NOMO-1 (cell line): ENCODE data around the gene PLD1.
"Not testable (repeated sequence)": the region's sequence is repeated elsewhere in the genome, so short reads cannot be mapped to it uniquely, and the experiment has no call there.

Experiments used
- DNase-seq, 2 experiments: peaks; one replicate each; lab custom pipeline; 2025; ENCODE audit not compliant: unreplicated experiment in 2 of 2; lab: John Stamatoyannopoulos, UW

PLD1 gene

DNA sequence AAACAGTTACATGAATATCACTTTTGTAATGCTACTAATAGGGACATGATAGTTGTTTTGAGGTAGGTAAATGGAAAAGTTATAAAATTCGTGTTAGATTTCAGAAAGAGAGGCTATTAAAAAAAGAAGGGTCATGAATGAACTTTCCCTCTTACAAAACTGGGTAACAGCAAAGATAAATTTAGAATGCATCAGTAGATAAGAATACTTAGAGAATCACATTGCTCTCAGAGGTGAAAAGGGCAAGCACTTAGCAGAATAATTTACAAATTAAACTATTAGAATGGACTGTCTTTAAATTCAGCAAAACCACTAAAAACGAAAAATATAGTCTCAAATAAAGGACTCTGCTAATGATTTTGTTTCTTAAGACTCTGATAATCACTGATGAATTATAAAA lies 167.2 kb downstream of the PLD1 start:
- DNase-seq = no peak

DNA sequence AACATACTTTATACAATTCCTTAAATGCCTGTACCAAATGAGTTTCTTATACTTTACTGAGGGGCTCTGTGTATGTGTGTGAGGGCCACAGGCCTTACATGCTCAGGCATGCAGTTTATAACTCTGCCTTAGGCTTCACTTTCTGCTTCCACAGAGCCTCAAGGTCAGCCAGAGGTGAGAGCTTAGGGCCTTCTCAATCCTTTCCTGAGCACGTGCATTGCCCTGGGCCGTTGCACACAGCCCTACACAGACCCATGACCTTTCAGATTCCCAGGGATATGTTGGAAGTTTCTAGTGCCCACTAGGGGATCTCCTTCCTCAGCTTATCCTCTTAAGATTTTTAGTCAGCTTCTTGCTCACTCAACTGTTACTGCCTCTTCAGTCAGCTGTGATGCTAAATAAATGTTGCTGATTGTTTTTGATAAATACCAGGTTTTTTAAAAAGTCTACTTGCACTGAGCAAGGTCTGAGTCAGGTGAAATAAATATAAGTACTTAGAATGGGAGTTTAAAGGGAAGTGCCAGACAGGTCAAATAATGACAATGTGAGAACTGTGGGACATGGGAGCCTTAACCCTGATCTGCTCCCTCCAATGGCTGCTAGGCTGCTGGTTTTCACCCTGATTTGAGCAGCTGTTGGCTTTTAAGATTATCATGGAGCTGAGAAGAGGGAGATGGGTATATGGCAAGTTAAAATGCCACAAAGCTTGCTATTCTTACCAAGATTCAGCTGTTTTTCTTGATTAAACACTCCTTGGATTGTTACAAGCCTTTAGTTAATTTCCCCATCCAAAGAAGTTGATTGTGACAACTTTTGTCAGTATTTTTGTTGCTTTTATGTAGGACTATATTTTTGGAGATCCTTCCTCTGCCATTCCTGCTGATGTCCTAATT lies 169.5 kb downstream of the PLD1 start:
- no peak for DNase-seq

DNA sequence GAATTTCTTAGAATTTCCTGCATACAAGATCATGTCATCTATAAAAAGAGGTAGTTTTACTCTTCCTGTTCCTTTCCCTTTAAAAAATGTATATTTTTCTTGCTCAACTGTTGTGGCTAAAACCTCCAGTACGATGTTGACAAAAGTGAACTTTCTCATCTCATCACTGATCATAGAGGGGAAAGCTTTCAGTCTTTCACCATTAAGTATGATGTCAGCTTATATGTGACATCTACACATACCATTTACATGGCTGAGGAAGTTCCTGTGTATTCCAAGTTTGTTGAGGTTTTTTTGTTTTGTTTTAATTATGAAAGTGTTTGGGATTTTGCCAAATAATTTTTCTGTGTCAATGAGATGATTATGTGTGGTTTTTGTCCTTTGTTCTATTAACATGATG lies 173.6 kb downstream of the PLD1 start:
- no peak for DNase-seq

DNA sequence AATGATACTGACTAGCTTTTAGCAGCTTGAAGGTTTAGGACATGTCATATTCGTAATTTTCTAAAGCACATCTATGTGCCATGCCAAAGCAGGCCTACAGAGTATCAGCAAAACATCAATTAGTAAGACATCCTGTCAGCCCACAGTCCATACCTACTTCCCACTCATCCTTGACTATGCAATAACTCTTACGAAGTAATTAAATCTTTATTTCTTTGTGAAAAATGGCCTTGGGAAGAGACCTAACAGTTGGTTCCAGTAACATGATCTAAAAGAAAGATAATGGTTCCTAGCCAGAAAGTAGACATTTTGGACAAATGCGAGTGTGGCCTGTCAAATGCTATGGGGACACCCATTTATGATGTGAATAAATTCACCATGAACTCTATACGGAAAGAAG lies 177.5 kb downstream of the PLD1 start:
- DNase-seq = no peak

DNA sequence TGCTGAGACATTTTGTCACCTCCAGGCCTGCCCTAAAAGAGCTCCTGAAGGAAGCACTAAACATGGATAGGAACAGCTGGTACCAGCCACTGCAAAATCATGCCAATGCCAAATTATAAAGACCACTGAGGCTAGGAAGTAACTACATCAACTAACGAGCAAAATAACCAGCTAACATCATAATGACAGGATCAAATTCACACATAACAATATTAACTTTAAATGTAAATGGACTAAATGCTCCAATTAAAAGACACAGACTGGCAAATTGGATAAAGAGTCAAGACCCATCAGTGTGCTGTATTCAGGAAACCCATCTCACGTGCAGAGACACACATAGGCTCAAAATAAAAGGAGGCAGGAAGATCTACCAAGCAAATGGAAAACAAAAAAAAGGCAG lies 183.5 kb downstream of the PLD1 start:
- DNase-seq = not testable (repeated sequence)

DNA sequence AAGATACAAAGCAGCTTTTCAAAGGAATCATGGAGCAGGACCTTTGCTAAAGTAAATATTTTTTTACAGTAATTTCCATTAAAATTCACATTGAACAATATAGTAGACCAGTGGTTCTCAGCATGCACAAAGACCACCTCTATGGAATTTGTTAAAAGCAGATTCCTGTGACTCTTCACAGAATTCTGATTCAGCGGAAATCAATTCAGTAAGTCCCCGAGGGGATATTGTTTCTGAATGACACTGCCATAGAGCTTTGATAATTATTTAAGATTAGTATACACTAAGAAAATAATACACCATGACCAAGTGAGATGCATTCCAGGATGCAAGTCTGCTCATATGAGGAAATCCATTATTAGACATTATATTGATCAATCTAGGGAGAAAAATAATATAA lies 188.2 kb downstream of the PLD1 start:
- DNase-seq = no peak

DNA sequence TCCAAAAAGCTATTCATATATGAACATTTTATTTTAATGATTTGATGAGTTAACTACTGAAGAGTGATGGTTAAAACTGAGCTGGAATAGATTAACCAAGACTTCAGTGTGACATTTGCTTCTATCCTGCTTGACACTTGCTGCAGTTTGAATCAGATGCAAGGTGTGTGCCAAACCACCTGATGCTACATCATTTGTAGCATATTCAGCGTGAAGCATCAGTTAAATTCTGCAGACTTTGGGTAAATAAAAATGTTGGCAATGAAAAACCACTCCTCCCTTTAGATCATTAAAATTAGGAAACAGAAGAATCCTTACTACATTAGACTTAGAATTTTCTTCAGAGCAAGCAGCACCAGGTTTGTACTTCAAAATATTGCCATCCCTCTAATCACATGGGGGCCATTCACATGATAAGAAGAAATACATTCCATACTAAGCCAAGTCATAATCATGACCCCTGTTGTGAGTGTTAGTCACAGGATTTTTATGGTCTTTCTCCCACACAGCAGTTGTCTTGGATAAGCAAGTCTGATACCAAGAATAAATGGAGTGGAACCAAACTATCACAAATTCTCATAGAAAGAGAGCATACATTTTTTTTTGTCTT lies 189.4 kb downstream of the PLD1 start:
- no peak for DNase-seq

DNA sequence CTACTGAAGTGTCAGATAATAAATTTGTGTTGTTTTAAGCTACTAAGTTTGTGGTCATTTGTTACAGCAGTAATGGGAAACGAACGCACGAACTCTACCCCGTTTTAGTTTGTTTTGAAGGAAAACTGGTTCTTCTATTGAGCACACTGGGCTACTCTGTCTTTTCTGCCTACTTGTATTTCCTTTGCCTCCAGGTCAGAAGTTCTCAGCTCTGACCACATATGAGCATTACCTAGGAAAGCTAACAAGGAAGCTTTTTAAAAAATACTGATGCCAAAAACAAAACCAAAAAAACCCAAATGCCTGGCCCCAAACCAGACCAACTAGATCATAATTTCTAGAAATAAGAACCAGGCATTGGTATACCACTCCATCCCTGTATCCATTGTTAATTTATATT lies 193.5 kb downstream of the PLD1 start:
- DNase-seq = no peak

DNA sequence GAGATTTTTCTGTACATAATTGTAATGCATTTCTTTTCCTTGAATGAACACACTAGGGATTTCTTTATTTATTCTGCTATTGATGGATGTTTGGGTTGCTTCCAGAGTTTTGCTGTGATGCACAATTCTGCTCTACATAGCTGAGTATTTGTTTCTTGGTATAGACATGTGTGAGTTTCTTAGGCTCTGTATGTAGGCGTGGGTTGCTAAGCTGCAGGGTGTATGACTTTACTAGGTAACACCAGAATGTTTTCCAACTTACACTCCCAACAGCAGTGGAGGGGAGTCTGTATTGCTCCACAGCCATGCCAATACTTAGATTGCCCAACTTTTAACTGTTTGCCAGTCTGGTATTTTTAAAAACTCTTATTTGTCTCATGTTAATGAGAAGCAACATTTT lies 194.6 kb downstream of the PLD1 start:
- DNase-seq = no peak

DNA sequence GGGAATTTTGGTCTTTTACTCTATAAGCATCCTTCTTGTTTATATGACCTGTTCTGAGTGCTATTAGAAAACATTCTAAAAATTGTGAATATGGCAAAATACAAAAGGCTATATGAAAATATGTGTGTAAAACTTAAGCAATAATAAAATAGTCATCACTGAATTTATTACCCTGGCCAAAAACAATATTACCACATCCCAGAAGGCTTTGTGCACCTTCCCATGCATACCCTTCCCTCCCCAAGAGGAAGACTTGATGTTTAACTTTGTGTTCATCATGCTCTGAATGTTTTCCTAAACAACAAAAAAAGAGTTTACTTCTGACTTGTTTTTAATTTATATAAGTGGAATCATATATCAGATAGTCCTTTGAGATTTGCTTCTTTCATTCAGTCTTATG lies 195.0 kb downstream of the PLD1 start:
- no peak for DNase-seq

DNA sequence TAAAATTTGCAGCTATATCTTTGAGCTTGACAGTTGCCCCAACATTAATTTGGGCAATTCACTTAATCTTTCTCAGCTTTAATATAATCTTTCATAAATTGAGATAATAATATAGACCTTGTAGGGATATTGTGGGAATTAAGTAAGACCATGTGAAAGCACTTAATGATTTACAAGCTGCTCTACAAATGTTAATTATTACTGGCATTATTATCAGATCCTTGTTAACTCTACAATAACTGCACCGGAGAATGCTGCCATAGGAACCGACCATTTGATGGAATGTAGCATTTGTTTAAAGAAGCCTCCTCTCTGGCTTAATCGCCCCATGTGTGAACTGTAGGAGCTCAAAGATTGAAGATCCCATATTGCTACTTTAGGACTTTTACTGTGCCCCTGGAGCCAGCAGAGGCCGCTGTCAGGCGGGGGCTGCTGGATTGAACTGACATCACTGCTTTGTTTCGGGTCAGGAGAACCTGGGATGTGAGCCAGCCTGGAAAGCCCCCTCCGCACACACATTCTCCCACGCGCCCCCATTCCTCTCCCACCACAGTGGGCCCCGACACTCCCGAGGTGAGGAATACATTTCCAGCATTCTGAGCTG lies 195.9 kb downstream of the PLD1 start:
- DNase-seq = no peak

DNA sequence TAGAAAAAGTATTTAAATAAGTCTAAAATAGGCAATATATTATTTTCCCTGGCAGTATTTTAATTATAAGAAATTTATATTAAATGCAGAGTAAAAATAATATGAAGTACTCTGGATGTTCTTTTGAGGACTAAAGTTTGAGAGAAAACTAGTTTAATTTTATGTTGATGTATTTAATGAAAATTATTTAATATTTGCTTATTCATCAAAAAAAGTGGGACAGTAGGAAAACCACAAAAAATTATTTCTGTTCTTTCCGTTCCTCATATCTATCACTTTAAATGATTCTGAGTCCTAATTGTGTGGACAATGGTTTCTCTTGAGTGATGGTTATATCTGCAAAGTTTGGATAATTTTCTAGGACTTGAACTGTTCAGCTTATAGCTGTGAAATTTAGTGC lies 202.8 kb downstream of the PLD1 start:
- no peak for DNase-seq

DNA sequence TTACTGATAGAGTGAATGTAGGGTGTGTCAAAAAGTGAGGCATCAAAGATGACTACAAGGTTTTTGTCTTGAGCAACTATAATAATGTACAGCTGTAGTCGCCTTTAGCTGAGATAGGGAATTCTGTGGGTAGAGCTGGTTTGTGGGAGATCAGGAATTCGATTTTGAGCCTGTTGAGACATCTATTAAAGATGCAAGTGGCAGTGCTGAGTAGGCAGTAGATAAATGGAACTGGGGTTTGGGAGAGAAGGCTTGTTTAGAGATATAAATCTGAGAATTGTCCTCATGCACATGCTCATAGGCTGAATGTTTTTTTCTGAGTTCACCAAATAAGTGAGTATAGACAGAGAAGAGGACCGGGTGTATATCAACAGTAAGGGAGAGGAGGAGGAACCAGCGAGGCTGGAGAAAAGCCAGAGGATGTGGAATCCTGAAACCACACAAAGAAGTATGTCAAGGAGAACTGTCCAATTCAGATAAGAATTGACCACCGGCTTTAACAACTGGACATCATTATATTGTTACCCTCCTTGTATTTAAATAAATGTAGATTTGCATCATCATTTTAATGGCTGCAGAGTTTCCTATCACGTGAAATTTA lies 204.0 kb downstream of the PLD1 start:
- DNase-seq = no peak

DNA sequence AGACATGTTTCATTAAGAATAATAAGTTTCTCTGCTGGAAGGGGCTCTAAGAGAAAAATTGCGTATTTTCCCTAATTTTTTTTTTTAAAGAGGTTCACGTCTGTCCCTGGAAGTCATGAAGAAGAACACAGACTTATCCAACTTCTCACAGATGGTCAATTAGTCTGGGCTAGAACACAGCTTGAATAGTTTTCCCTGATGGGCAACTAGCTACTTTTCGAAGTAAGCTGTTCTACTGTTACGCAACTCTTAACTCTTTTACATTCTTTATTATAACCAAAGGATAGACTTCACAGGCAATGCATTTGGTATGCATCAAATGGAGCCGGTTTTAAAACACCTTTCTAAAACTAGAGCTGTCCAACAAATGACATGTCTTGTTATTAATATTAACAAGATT lies 205.9 kb downstream of the PLD1 start:
- DNase-seq = no peak

DNA sequence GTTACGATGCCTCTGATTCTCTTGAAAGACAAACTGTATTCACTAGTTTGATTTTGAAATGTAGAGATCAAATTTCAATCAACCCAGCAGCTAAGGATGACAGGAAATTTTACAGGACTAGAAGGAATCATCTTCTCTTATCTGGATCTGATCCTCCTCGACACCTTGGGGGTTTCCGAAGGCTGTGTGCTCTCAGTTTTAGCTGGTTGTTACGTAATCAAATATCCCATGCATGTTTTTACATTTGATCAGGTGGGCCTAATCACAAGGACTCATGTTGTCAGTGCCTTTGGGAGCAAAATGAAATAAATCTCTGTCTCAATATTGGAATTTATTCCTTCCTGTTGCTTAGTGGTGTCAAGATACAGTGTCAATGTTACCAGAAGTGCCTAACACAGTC lies 208.2 kb downstream of the PLD1 start:
- DNase-seq = no peak

DNA sequence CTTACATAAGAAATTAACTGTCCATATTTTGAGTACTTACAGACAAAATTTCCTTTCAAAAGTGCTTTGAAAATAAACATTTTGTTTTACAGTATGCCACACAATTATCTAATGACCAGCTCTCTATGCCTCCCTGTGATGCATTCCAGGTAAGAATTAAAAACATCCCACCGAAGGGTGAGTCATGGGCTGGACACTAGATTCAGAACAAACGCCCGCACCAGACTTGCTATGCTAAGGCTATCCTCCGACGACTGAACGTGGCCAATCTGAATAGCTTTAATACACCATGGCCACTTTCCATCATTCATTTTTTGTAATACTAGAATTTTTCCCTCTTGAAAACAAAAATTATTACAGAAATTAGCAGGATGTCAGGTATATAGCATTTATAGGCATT lies 210.3 kb downstream of the PLD1 start:
- no peak for DNase-seq

DNA sequence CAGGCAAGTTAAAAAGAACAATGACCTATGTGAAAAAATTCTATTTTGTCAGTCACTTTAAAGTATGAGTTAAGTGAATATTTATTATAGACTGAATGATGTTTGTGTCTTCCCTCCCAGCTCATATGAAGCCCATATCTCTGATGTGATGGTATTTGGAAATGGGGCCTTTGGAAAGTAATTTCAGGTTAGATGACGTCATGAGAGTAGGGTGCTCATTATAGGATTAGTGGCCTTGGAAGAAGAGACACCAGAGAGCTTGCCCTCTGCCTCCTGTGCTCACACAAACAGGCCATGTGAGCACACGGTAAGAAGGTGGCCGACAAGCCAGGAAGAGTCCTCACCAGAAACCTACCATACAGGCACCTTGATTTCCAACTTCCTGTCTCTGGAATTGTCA lies 211.3 kb downstream of the PLD1 start:
- DNase-seq = no peak

DNA sequence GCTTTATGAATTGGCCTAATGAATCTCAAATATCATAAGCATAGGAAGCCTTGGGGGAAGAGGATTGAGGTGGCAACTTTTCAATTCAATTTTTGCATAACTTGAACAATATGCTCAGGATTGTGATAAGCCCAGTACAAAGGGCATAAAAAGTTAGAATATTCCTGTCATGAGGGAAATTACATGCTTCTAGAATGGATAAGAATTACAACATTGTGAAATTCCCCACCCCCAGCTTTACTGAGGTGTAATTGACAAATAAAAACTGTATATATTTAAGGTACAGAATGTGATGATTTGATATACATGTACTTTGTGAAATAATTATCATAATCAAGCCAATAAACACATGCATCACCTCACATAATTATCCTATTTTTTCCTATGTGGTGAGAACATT lies 217.5 kb downstream of the PLD1 start:
- no peak for DNase-seq

DNA sequence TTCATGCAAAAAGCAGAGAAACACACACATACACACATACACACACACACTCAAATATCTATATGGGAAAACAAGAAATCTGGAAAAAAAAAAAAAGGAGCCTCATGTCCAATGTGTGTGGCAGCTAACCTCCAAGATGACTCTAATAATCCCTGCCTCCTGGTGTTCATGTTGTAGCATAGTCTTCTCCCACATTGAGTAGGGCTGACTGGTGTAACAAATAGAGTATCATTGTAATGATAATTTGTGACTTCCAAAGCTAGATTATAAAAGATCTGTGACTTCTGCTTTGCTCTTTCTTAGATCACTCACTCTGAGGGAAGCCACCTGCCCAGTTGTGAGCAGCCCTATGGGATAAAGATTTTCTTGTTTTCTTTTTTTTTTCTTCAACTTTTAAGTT lies 219.2 kb downstream of the PLD1 start:
- no peak for DNase-seq

DNA sequence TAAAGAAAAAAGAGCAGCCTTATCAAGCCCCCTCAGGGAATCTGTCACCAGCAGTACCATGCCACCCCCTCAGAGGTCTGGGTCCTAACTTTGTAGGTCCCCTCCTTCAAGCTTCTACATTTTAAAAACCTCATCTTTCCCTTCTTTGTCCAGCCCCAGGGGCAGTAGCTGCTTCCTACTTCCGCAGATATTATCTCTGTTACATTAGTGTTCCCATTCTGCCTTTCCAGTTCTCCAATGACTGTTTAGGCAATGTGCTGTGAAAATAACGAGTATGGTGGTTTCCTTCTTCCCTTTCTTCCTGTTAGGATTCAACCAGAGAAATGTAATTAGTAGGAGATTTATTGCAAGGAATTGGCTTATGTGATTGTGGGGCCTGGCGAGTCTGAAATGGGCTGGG lies 224.0 kb downstream of the PLD1 start:
- no peak for DNase-seq

DNA sequence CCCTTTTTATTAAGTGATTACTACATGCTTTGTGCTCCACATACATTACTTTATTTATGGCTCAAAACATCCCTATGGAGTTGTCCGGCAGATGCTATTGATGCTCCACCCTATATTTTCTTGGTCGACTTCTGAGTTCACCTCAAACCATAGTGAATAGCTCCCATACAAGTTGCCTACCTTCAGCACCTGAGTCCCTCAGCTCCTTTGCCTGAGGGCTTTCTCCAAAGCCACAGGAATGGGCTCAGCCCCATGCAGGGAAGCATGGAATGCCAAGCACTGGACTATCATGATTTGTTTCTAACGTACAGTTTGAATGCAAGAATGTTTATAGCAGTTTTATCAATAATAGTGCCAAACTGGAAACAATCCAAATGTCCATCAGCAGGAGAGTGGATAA lies 225.2 kb downstream of the PLD1 start:
- DNase-seq = no peak

DNA sequence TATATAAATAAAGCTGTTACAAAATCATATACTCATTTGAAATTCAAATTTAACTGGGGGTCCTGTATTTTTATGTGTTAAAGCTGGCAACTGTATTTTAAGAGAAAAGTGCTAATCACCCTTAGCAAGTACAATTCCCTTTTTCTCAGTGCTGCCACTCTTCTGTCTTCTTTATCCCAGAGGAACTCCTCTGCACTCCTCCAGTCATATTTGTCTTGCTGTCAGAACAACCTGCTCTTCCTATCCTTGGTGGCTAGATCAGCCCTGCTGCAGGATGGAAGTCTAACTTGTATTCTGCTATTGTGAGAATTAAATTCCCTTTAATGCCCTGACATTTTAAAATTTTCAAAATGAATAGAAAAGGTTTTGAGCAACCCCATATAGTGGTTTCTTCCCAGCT lies 226.2 kb downstream of the PLD1 start:
- DNase-seq = no peak
